Measurements from ENCODE around the gene EPB41L5.
"Not testable (repeated sequence)": the region's sequence is repeated elsewhere in the genome, so short reads cannot be mapped to it uniquely, and the experiment has no call there.

EPB41L5 gene

DNA sequence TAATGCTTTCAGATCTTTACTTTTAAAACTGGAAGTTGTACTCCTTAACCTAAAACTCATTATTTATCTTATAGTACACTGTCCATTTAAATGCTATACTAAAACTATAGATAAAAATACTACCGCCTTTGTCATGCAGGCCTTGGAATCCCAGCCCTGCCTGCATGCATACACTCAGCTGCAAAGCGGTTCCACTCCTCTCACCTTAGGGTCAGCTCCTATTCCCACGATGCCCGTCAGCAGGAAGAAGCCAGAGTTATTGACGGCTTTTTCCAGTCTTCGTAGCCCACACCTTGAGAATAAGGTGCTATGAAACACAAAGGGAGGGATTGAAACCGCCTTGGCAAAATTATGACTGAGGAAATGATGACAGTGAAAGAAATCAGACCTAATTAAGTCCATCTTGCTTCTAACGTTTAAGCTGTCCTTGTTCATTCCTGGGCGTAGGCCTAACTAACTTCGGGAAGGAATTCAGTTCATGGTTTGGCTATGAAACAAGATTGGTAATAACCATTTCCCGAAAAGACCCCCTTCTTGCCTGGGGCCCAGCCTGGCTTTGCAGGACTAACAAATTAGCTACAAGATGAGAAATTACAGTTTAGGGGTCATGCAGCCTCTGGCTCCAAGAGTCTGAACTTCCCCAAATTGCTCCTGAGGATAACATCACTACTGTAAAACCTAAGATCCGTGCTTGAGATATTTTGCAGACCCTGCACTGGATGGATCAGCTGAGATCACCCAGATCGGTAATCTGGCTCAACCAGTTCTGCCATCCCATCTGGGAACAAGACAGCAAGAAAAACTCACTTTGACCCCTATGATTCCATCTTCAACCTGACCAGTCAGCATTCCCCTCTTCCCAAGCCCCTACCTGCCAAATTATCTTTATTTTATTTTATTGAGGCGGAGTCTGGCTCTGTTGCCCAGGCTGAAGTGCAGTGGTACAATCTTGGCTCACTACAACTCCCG lies 17.1 kb downstream of the EPB41L5 start:
- no peak for DNase-seq (ENCODE audit: low read depth in 2 of 2, low spot score in 1 of 2)

DNA sequence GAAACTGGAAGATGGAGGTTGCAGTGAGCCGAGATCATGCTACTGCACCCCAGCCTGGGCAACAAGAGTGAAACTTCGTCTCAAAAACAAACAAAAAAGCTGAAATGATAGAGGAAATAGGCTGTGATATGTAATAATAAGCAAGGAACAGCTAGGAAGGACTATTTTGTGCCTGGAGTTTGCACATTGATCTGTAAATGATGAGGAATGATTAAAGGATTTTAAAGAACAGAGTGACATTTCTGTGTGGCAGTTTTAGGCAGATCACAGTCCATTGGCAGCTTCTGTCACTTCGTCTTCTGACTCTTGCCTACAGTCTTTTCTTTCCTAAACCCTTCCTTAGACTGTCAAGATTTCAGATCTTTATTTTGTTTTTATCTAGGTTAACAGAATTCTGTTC lies 19.4 kb downstream of the EPB41L5 start:
- no peak for DNase-seq (ENCODE audit: low read depth in 2 of 2, low spot score in 1 of 2)

- DNase-seq (ENCODE audit: low read depth in 2 of 2, low spot score in 1 of 2): no peak
Observed at GRCh38 chr2:120034027-120034426, 21.1 kb downstream of the EPB41L5 start.

DNA sequence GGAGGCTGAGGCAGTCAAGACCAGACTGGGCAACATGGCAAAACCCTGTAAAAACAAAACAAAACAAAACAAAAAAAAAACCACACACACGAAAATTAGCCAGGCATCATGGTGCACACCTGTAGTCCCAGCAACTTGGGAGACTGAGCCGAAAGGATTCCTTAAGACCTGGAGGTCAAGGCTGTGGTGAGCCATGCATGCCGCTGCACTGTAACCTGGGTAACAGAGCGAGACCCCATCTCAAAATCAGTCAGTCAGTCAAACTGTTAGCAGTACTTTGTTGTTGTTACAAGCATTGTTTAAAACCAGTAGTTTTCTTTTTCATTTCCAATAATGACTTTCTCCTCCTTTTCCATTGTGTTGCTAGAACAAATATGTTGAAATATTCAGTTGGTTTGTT lies 21.7 kb downstream of the EPB41L5 start:
- DNase-seq (ENCODE audit: low read depth in 2 of 2, low spot score in 1 of 2): no peak

DNA sequence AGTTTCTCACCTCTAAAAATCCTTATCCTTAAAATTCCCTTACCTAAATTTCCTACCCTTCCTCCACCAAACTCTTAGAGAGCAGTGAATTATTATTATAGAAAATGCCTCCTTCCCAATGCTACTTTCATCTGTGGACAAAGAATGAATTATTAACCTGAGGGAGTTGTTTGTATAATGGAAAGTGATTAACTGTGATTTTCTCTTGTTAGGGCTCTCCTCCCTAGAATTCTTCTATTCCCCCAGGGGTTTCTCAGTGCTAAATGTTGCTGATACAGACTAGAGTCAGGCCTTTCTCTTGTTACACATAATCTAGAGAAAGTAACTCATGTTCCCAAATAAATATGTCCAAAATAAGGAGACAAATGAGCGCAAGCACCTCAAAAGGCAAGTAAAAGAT lies 23.3 kb downstream of the EPB41L5 start:
- no peak for DNase-seq (ENCODE audit: low read depth in 2 of 2, low spot score in 1 of 2)

DNA sequence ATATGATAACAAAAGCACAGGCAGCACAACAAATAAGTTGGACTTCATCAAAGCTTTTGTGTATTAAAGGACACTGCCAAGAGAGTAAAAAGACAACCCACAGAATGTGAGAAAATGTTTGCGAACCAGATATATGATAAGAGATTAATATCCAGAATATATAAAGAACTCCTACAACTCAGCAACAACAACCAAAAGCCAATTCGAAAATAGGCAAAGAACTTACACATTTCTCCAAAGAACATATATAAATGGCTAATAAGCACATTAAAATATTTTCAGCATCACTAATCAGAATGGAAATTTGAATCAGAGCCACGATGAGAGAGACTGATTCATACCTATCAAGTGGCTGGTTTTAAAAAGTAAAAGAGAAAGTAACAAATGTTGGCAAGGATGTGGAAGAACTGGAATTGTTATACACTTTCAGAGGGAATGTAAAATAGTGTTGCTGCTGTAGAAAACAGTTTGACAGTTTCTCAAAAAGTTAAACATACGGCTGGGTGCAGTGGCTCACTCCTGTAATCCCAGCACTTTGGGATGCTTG lies 25.2 kb downstream of the EPB41L5 start:
- no peak for DNase-seq (ENCODE audit: low read depth in 2 of 2, low spot score in 1 of 2)

DNA sequence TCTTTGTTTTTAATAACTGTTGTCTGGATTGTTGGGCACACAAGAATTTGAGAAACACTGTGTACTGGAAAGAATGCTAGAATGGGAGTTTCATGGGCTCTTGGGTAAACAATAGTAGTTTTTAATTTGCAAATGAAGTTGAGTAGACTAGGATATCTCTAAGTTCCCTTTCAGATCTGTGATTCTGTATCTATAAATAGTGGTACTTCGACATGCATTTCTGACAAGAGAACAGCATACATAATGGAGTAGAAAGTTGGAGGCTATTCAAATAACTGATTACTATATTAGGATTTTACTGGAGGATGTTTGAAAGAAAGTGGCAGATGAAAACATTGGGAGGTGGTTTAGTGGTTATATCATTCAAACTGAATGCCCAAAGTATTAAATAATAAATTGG lies 29.5 kb downstream of the EPB41L5 start:
- no peak for DNase-seq (ENCODE audit: low read depth in 2 of 2, low spot score in 1 of 2)

GRCh38 chr2:120044336-120044735 lies 31.5 kb downstream of the EPB41L5 start:
- no peak for DNase-seq (ENCODE audit: low read depth in 2 of 2, low spot score in 1 of 2)

DNA sequence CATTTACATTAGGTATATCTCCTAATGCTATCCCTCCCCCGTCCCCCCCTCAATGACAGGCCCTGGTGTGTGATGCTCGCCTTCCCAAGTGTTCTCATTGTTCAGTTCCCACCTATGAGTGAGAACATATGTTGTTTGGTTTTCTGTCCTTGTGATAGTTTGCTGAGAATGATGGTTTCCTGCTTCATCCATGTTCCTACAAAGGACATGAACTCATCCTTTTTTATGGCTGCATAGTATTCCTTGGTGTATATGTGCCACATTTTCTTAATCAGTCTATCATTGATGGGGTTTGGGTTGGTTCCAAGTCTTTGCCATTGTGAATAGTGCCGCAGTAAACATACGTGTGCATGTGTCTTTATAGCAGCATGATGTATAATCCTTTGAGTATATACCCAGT lies 32.9 kb downstream of the EPB41L5 start:
- not testable (repeated sequence) for DNase-seq (ENCODE audit: low read depth in 2 of 2, low spot score in 1 of 2)

DNA sequence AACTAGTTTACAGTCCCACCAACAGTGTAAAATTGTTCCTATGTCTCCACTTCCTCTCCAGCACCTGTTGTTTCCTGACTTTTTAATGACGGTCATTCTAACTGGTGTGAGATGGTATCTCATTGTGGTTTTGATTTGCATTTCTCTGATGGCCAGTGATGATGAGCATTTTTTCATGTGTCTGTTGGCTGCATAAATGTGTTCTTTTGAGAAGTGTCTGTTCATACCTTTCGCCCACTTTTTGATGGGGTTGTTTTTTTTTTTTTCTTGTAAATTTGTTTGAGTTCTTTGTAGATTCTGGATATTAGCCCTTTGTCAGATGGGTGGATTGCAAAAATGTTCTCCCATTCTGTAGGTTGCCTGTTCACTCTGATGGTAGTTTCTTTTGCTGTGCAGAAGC lies 33.4 kb downstream of the EPB41L5 start:
- DNase-seq (ENCODE audit: low read depth in 2 of 2, low spot score in 1 of 2): not testable (repeated sequence)

GRCh38 chr2:120052597-120052996 lies 39.7 kb downstream of the EPB41L5 start:
- DNase-seq (ENCODE audit: low read depth in 2 of 2, low spot score in 1 of 2): no peak

DNA sequence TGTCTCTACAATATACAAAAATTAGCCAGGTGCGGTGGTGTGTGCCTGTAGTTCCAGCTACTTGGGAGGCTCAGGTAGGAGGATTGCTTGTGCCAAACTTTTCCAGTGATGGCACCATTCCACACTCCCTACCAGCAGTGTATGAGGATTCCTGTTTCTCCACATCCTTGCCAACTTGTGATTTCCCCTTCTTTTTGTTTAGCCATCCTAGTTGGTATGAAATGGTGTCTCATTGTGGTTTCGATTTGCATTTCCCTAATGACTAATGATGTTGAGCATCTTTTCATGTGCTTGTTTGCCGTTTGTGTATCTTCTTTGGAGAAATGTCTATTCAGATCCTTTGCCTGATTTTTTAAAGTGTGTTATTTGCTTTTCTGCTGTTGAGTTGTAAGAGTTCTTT lies 41.0 kb downstream of the EPB41L5 start:
- no peak for DNase-seq (ENCODE audit: low read depth in 2 of 2, low spot score in 1 of 2)

- no peak for DNase-seq (ENCODE audit: low read depth in 2 of 2, low spot score in 1 of 2)
Observed at GRCh38 chr2:120059483-120059882, 46.6 kb downstream of the EPB41L5 start.

- DNase-seq (ENCODE audit: low read depth in 2 of 2, low spot score in 1 of 2): no peak
Observed at GRCh38 chr2:120060088-120060623, 47.3 kb downstream of the EPB41L5 start.

- DNase-seq (ENCODE audit: low read depth in 2 of 2, low spot score in 1 of 2): no peak
Observed at GRCh38 chr2:120064664-120065063, 51.8 kb downstream of the EPB41L5 start.

DNA sequence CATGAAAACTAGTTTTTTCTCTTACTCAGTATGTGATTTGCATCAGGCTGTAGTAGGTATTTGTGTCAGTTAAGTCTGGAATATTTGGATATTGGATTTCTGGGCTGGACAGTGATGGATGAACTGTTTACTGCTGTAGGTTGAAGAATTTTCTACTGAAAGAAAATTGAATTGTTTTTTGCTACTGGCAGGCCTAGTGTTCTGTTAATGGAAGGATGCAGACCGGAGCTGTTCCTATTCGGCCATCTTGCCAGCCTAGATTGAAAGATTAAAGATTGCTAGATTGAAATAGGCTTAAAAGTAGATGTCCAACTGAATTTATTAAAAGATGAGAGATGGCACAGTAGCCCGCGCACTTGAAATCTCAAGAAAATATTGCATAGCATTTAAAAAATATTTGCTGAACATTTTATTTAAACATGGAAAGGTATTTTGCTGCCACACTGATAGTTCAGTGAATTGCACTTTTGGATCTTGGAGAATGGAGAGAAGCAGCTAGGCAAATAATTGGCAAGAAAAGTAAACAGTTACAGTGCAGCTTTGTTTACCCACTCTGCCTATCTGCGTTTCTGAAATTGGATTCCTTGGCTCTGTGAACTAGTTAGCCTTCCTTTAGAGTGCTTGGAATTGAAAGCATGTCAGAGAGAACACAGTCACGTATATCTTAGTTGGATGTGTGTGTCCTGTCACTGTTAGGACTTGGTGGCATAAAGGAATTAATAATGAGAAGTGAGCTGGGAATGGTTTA lies 54.1 kb downstream of the EPB41L5 start:
- DNase-seq (ENCODE audit: low read depth in 2 of 2, low spot score in 1 of 2): no peak

DNA sequence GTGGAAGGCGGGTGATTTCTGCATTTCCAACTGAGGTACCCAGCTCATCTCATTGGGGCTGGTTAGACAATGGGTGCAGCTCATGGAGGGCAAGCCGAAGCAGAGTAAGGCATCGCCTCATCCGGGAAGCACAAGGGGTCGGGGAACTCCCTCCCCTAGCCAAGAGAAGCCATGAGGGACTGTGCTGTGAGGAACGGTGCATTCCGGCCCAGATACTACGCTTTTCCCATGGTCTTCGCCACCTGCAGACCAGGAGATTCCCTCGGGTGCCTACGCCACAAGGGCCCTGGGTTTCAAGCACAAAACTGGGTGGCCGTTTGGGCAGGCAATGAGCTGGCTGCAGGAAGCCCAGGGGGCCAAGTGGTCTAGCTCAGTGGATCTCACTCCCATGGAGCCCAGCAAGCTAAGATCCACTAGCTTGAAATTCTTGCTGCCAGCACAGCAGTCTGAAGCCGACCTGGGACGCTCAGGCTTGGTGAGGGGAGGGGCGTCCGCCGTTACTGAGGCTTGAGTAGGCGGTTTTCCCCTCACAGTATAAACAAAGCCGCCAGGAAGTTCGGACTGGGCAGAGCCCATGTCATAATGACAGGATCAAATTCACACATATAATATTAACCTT lies 55.3 kb downstream of the EPB41L5 start:
- DNase-seq (ENCODE audit: low read depth in 2 of 2, low spot score in 1 of 2): not testable (repeated sequence)

DNA sequence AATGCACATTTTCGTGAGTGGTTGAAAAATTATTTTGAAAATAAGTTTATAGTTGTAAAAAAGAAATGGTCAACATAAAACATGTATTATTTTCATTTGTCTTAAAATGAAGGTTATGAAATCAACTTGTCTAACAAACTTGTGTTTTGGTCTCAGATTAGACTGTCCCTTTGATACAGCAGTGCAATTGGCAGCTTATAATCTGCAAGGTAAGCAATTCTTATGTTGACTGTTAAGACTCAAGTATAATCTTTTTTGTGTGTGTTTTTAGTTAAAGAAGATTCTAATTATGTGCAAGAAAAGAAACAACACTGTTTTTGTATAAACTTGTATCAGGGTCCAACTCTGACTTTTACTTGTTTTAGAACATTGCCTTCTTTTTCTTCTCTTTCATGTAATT lies 62.7 kb downstream of the EPB41L5 start:
- no peak for DNase-seq (ENCODE audit: low read depth in 2 of 2, low spot score in 1 of 2)

- no peak for DNase-seq (ENCODE audit: low read depth in 2 of 2, low spot score in 1 of 2)
Observed at GRCh38 chr2:120077896-120078295, 65.0 kb downstream of the EPB41L5 start.

GRCh38 chr2:120079647-120080046 lies 66.8 kb downstream of the EPB41L5 start:
- no peak for DNase-seq (ENCODE audit: low read depth in 2 of 2, low spot score in 1 of 2)

GRCh38 chr2:120091436-120091835 lies 78.6 kb downstream of the EPB41L5 start:
- no peak for DNase-seq (ENCODE audit: low read depth in 2 of 2, low spot score in 1 of 2)

All from stimulated activated CD8-positive, alpha-beta memory T cell treated with anti-CD3 and anti-CD28 coated beads, Interleukin-4, amount 100 ng/mL, for 4 hours (primary cell).